Measurements from ENCODE around the gene LRRC27.

The LRRC27 gene

DNA sequence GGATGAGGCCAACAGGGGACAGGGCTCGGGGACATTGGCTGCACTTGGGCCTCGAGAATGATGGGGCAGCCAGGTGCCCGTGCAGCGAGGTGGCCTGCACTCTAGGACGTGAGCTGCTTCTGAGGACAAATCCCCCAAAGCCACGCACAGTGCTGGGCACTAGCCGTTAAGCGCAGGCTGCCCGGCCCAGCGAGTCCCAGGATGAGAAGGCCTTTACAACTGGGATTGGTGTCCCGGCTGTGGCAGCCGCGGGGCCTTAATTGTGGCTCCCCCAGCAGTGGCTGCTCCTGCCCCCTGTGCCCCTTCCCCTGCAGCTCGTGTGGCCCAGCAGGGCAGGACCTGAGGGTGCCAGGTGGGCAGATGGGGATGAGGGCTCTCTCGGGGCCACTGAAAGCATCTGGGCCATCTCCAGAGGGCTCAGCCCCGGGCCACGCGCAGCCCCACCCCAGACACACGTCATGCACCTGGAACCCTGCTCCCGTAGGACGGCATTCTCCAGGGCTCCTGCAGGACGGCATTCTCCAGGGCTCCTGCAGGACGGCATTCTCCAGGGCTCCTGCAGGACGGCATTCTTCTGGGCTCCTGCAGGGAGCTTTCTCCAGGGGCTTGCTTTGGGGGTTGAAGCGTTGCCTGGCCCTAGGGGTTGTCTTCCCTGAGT is 71.6 kb downstream of the LRRC27 start:
- DNase-seq: no peak
- ATAC-seq: no peak

DNA sequence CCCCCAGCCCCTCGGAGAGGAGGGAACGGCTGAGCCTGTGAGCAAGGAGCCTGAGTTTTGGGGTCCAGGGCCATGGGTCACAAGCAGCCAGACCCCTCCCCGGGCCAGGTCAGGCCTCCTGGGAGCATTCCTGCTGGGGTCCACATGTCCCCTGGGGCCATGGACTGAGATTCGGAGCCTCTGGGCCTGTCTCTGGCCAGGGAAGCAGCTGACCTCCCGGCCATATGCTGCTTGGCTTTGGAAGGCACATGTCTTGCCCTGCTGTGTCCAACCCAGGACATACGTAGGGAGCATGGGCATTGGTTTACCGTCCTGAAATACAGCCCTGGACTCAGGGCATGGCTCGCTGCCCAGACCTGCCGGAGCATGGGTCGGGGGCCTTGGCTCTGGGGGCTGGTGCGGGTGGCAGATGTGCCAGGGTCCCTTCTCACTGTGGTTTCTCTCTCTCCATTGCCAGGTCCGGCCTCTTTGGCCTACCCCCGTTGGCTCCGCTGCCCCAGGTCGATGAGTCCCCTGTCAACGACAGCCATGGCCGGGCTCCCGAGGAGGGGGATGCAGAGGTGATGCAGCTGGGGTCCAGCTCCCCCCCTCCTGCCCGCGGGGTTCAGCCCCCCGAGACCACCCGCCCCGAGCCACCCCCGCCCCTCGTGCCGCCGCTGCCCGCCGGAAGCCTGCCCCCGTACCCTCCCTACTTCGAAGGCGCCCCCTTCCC is 72.3 kb downstream of the LRRC27 start:
- no peak for DNase-seq
- no peak for ATAC-seq

GRCh38 chr10:132404911-132405462 is 73.0 kb downstream of the LRRC27 start:
- ATAC-seq: no peak

GRCh38 chr10:132405463-132405991 is 73.5 kb downstream of the LRRC27 start:
- DNase-seq: no peak
- ATAC-seq: no peak

More at GRCh38 chr10:132404911-132405462, 73.0 kb downstream of the LRRC27 start:
- DNase-seq: no peak

DNA sequence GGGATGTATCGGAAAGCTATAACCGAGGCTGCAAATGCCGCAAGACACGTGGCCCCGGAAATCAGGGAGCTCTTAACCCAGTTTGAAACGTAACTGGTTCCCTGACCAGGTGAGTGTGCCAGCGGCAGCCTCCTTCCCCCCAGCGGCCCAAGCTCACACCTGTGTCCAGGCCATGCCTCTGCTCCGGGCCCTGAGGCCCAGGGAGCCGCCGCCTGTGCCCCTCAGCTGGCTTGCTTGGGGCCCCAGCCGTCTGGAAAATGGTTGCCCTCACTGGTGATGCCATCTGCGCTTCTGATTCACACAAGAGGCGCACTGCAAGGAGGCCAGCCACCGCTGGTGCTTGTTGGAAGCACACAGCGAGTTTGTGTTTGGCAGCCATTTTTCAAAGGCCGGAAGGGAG is 74.2 kb downstream of the LRRC27 start:
- ATAC-seq (no peak), DNase-seq (no peak)

- ATAC-seq (no peak), DNase-seq (no peak)
Measured at GRCh38 chr10:132406750-132407149, 74.8 kb downstream of the LRRC27 start.

DNA sequence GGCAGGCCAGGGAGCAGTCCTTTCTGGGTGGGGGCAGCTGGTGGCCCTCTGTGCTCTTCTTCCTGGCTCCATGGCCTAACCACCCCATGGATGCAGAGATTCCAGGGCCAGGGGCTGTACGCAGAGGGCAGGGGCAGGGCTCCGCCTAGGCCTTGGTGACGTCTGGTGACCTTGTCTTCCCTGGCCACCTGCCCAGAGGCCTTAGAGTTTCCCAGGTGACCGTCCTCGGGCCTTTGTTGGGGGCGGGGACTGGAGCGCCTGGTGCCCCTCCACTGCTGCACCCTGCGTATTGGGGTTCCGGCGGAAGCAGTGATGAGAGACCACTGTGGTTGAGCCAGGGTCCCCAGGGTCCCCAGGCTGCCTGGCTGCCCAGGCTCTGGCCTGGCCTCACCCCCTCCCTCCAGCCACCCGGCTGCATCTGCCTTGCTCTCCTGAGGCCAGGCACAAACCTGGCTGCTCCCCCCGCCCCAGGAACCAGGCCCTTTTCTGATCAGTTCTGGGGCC is 75.3 kb downstream of the LRRC27 start:
- ATAC-seq (no peak), DNase-seq (no peak)

GRCh38 chr10:132407846-132408278 is 75.9 kb downstream of the LRRC27 start:
- ATAC-seq (no peak), DNase-seq (no peak)

DNA sequence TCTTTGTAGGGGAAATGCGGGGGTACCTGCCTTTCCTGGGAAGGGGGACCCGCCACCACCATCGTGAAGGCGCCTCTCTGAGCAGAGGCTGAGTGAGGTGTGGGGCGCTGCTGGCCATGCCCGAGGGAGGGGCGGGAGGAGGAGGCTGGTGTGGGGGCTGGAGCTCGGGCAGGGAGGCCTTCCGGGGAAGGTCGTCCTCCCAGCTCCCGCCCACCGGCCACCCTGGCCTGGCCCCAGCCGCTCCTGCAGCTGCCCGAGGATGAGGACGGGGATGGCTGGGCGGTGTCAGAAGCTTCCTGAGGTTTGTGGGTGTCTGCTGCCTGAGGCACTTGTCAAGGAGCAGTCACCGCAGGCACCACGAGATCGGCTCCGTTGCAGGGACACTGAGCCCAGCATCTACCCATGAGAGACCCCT is 76.4 kb downstream of the LRRC27 start:
- ATAC-seq (no peak), DNase-seq (no peak)

DNA sequence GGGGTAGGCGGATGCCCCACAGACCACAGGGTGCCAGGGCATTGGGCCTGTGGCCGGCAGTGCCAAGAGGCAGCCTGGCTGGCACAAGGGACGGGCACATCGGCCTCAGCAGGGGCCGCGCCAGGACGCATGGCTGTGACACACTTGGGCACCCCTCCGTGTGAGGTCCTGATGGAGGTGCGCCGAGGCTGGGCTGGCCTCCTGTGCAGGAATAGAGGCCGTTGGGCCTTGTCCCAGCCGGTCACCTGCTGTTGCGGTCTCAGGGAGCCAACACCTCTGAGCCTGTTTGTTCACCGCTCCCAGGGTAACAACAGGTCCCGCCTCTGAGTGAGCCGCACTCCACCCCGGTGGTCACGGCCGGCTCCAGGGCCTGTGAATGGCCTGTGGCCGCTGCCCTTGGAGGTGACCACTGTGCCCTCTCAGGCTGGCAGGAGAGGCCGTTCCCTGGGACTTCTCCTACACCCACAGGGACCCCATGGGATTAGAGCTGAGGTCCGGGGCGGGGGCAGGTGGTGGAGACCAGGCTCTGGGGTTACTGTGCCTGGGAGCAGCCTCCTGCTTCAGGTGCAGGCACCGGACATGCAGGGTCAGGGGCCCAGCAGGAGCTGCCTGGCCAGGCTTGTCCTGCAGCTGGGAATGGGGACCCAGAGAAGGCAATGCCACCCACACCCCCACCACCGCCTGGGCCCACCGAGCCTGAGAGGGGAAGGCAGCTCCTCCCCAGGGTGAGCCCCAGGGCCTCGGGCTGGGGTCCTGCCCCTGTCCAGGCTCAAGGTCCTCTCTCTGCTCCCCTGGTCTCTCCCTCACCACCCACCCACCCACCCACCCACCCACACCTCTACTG is 77.1 kb downstream of the LRRC27 start:
- ATAC-seq: no peak
- DNase-seq: no peak

GRCh38 chr10:132409667-132410028 is 77.7 kb downstream of the LRRC27 start:
- DNase-seq: no peak
- ATAC-seq: no peak

- ATAC-seq: no peak
- DNase-seq: no peak
Measured at GRCh38 chr10:132410056-132410778, 78.2 kb downstream of the LRRC27 start.

- DNase-seq (no peak), ATAC-seq (no peak)
Measured at GRCh38 chr10:132410779-132411532, 79.0 kb downstream of the LRRC27 start.

GRCh38 chr10:132411561-132412253 is 79.7 kb downstream of the LRRC27 start:
- ATAC-seq (no peak), DNase-seq (no peak)

DNA sequence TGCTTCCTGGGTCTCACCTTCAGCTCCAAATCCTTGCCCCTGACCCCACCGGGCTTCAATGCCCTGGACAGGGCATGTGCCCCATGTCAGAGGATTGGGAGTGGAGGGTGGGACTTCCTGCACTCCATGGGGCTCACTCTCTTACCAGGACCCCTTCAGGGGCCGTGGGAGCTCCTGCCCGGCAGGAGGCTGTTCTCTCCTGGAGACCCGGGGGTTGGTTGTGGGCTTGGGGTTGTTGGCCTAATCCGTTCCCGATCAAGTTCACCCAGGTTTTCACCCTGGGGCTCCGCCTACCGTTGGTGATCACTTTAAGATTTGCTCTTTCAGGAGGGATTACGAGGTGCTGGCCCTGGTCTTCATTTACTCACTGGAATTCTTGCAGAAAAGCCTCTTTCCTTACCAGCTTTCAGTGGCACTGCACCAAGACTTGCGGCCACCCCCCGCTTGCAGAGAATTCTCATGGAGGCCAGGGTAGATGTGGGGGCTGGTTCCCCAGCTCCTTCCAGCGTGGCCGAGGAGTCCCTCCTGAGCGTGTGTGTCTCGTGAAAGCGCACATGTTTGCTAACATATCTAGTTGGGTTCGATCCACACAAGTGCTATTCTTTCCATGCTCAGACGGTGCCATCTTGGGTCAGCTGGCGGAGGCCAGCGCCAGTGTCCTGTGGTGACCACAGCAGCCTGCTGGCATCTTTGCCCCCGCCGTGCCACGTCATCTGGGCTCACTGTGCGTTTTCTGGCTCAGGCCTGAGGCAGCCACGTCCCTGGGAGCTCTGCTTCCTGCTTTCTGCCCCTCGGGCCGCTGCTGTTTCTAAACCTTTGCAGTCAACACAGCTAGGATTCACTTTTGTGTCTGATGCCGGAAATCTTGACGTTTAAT is 80.6 kb downstream of the LRRC27 start:
- DNase-seq (no peak), ATAC-seq (no peak)

GRCh38 chr10:132413226-132414205 is 81.5 kb downstream of the LRRC27 start:
- no peak for DNase-seq

DNA sequence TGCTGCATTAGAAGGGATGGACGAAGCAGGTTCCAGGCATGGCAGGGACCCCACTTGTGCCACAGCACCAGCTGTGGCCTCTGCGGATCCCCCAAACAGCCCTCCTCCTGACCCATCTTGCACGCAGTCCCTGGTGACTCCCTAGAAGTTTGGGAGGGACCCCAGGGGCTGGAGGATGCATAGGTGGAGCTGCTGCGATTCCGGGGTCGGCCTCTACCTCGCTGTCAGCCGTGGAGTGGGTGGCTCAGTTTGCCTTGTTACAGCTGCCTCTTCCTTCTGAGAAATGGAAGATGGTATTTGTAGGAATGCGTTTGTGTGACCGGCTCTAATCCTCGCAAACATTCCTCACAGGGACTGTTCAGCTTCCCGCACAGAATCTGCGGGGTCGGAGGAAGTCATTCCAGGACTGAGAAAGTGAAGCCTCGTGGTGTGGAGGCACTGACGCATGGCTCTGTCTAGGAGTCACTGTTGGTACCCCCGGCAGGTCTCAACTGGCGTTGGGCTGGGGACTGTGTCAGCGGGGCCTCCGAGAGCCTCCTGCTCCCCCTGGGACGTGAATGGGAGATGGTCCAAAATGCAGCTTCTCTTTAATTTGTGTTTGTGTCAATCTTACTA is 82.5 kb downstream of the LRRC27 start:
- ATAC-seq: no peak

More at GRCh38 chr10:132413226-132414205, 81.5 kb downstream of the LRRC27 start:
- ATAC-seq: no peak

More for the DNA sequence above, 82.5 kb downstream of the LRRC27 start:
- DNase-seq: no peak

Measured in stimulated activated naive CD8-positive, alpha-beta T cell treated with anti-CD3 and anti-CD28 coated beads, Interleukin-15, Interleukin-2, amounts not matched to agents 100 U/mL and 50 U/mL, for 24 hours (primary cell).